Right lung (tissue), 5 donors: ENCODE measurements around the gene USF1. TPM values are rescaled to one million over a fixed set of nuclear protein-coding genes. Genes with fewer than 3 reads are reported as not detected.
A peak's percentile ranks its signal among the peaks of the same experiment; 100 is the strongest.
"Not testable (repeated sequence)": the region's sequence is repeated elsewhere in the genome, so short reads cannot be mapped to it uniquely, and the experiment has no call there.

Source experiments
- DNase-seq, 2 donors: peaks; one replicate each; pipeline ENCODE4 v3.0.0-alpha.2; 2013
- polyA plus RNA-seq, 5 donors: library from polyadenylated mRNA; unstranded; fragments of 120-200 nt; gene quantifications; one replicate each; pipeline versions ENCODE4 v1.2.1 to v1.2.3, GENCODE V29; 2013; ENCODE audit warnings: inconsistent platforms in 1 of 5, low replicate concordance in 1 of 5; ENCODE audit not compliant: insufficient read length in 5 of 5, insufficient read depth in 1 of 5

The USF1 gene
- polyA plus RNA-seq, 5 donors: 63.8 to 67.7 (median 64.3) TPM

DNA sequence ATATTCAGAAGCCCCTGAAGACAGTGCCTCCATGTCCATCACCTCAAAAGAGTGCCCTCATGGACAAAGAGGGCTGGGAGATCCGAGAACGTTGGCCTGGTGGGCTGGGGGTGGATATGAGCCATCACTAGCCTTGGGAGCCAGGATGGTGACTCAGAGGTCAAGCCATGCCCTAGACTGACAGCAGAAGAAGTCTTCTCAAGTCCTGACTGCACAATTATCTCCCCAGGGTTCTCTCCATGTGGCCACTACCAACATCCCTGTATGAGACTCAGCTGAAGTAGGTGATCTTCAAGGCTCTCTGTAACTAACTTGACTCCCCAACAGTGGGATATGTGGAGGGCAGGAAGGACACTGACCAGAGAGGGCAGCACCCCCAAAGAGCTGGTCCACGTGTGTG is 7.1 kb upstream of the USF1 start:
- no peak for DNase-seq

DNA sequence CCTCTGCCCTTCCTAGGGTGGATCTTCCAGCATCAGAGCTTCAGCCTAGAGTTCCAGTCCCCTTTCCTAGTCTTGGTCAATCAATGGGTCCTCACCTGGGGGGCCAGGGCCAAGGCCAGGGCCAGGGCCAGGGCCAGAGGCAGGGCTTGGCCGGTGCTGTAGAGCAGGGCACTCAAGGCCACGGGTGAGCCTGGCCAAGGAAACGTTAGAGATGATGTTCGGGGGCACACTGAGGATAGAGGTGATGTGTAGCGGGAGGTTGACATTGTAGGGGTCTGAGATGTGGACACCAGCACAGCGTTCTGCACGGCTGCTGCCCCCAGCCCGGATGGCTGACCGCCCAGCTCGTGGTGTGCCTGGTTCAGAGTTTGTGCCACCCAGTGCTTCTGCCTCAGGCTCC is 5.4 kb upstream of the USF1 start:
- DNase-seq: no peak

- no peak for DNase-seq
These were observed 3.4 kb upstream of the USF1 start for GRCh38 chr1:161048949-161049722.

GRCh38 chr1:161047436-161048420 is 2.0 kb upstream of the USF1 start:
- DNase-seq: no peak

DNA sequence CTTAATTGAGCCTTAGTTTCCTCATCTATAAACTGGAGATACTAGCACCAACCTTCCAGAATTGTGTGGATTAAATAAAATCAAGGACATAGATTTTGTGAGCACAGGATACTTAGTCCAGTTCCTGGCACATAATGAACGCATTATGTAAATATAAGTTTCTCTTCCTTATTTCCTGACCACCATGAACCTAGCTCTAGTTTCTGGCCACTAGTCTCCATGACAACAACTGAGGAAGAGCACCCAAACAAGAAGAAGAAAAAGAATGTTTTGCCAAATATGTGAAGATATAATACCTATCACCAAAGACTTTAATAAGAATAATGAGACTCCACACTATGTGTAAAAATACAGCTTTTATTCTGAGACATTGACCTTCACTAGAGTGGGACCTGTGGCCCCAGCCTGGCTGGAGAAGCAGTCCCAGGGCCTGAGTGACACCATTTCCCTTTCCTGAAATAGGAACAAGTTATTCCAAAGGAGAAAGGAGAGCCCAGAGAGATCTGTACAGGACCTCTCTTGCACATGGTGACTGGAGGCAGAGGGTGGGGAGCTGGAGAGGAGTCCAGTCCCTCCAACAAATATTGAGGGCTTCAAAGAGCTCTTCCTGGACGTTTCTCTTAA is 940 bp upstream of the USF1 start:
- DNase-seq: no peak

DNA sequence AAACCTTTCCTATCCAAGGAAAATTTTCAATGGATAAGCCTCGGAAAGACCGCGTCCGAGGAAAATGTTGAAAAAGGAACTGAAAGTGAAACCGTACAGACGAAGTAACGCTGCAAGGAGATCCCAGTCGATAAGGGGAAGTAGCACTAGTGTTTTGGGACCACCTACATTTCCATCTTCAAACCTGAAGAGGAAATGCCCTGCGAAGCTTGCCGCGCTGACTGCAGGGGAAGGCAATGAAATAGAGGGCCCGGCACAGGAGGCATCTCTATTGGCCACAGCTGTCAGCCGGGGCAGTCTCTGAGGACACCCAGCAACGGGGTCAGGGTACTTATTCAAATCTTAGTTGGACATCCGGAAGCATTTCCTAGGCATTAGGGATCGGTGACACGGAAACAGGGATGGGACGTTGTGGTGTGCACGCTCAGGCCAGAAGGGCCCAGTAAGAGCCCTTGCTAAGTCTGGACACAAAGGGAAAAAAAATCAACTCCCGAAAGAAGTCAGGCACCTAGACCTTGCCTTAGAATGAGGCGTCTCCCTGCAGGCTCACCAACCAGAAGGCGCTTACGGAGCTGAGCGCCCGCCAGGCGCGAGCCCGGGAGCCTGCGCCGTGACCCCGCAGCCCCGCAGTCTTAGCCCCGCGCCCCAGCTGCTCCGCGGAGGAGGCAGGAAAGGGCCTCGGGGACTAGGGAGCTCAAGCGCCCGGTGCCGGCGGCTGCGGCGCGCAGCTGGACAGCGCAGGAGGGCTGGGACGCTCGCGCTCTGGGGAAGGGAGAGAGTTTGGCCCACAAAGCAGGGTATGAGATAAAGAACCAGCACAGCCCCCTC is 655 bp downstream of the USF1 start:
- DNase-seq: peak; percentile 60 to 66

DNA sequence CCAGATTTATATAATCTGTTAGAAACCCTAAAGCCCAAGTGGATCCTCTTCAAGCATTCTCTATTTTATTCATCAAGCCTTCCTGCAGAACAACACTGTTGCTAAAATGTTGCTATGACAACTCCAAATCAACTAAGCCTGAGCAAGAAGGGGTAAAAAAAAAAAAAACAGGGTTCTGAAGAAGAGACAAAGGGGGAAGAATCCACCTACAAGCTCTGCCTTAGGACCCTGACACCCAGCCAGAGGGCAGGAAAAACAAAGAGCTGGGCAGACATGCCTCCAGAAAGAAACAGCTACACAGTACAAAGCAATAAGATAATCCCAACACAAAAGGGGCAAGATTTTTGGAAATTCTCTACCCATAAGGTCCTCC is 1.3 kb downstream of the USF1 start:
- DNase-seq: no peak

DNA sequence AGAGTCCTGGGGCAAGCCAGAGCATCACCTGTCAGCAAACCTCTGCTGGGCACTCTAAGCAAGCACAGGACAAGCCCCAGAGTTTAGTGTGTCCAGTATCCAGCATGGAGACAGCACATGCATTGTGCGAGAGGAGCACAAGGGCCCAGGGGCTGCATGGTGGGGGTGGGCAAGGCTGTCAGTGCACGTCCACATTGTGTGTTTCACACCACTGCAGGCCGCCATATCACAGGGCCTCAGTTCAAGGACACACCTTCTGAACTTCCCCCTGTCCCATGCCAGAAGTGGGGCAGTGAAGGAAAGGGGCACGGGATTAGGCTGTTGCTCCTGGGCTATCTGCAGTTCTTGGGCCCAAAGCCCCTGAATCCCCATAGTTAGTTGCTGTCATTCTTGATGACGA is 6.2 kb downstream of the USF1 start:
- DNase-seq: no peak

GRCh38 chr1:161039154-161039545 is 6.6 kb downstream of the USF1 start:
- DNase-seq: no peak

GRCh38 chr1:161038523-161039153 is 7.1 kb downstream of the USF1 start, which contains the start of gene TSTD1:
Gene TSTD1 (minus strand): TSS chr1:161038964. CDS start chr1:161038889, 75 bp downstream.
- peak; percentile 45 to 49 for DNase-seq

DNA sequence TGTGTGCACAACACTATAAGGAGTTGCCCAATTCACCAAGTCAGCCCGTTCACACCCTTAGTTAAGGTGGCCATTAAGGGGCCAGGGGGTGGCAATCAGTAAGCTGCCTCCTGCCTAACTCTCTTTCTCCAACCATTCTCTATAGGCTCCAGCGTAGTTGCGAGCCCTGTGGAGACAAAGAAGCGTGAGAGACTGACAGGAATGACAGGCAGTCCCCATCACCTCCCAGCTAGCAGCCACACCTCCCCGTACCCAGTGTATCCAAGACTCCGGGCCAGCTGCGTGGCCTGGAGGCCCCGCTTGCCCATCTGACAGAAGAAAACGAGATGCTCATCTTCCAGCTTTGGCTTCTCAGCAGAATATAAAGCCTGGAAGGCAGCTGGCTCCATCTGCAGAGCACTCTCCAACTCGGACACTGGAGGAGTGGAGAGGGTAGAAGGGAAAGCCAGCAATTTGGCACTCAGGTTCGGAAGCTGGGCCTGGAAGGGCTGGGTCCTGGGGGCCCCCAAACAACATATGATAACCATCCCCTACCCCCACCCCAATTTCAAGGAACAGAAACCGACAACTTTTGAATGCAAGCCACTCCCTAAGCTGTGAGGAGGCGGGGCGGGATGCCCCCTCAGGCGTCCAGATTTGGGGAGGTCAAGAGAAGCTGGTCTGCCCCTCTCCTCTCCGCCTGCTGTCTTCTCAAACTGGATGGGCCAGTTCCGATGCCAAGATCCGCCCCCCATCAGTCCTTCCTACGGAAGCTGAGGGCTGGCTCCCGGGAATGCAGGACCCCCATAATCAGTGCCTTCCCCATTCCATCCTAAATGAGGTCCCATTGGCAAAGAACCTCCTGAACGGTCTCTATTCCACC is 7.9 kb downstream of the USF1 start:
- no peak for DNase-seq

- DNase-seq: no peak
These were observed 12.0 kb downstream of the USF1 start for GRCh38 chr1:161033751-161034150.

- DNase-seq: no peak
These were observed 13.4 kb downstream of the USF1 start for GRCh38 chr1:161032409-161032808.

- no peak for DNase-seq
These were observed 13.9 kb downstream of the USF1 start for GRCh38 chr1:161031874-161032273.

DNA sequence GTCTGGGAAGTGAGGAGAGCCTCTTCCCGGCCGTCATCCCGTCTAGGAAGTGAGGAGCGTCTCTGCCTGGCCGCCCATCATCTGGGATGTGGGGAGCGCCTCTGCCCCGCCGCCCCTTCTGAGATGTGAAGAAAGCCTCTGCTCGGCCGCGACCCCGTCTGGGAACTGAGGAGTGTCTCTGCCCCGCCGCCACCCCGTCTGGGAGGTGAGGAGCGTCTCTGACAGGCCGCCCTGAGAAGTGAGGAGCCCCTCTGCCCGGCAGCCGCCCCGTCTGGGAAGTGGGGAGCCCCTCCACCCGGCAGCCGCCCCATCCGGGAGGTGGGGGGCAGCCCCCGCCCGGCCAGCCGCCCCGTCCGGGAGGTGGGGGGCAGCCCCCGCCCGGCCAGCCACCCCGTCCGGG is 16.3 kb downstream of the USF1 start:
- DNase-seq: not testable (repeated sequence)

GRCh38 chr1:161026954-161027353 is 18.8 kb downstream of the USF1 start:
- DNase-seq: not testable (repeated sequence)

DNA sequence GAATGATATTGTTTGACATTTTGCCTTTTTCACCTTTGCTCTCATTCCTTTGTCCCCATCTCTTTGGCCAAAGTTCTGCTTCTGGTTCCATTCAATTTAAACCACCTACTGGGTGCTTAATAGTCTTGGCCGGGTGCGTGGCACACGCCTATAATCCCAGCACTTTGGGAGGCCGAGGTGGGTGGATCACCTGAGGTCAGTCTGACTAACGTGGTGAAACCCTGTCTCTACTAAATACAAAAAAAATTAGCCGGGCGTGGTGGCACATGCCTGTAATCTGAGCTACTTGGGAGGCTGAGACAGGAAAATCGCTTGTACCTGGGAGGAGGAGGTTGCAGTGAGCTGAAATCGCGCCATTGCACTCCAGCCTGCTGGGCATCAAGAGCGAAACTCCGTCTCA is 23.3 kb downstream of the USF1 start:
- not testable (repeated sequence) for DNase-seq

DNA sequence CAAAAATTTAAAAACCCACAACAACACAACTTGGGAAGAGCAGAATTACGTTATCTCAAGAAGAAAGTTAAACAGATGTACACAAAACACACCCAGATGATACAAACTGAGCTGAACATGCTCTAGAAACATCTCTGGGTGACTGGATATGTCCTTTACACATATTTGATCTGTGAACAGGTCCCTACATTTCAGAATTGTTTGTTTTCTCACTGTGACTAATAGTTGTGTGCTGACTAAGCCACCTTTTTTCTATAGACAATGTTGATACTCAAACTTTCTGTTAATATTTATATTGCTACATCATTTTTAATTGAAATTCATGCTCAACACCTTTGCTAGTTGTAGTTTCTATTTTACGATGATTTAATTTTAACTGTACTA is 23.8 kb downstream of the USF1 start:
- no peak for DNase-seq

- peak; percentile 83 to 85 for DNase-seq
These were observed 24.4 kb downstream of the USF1 start for GRCh38 chr1:161021165-161021969.
